Measurements from ENCODE around the gene YBX2.

The YBX2 gene

GRCh38 chr17:7322520-7323194 lies 28.2 kb upstream of the YBX2 start:
- no peak for DNase-seq

- no peak for DNase-seq
Measured at GRCh38 chr17:7321466-7321865, 27.0 kb upstream of the YBX2 start.

- DNase-seq, result no peak
Measured at GRCh38 chr17:7318121-7318860, 23.9 kb upstream of the YBX2 start.

- no peak for DNase-seq
Measured at GRCh38 chr17:7317161-7317803, 22.8 kb upstream of the YBX2 start.

- DNase-seq, result no peak
Measured at GRCh38 chr17:7315570-7316235, 21.3 kb upstream of the YBX2 start.

- DNase-seq, result peak; percentile 93
Measured at GRCh38 chr17:7314719-7315569, 20.5 kb upstream of the YBX2 start, which contains the start of gene GPS2. GPS2 (minus strand) TSS chr17:7315360; CDS start chr17:7315052, 308 bp downstream.

- no peak for DNase-seq
Measured at GRCh38 chr17:7313890-7314718, 19.7 kb upstream of the YBX2 start.

- peak; percentile 32 for DNase-seq
Measured at GRCh38 chr17:7313088-7313889, 18.9 kb upstream of the YBX2 start.

- no peak for DNase-seq
Measured at GRCh38 chr17:7312432-7313087, 18.1 kb upstream of the YBX2 start.

GRCh38 chr17:7311110-7311705 lies 16.8 kb upstream of the YBX2 start:
- DNase-seq, result no peak

- DNase-seq, result no peak
Measured at GRCh38 chr17:7309628-7310027, 15.2 kb upstream of the YBX2 start.

GRCh38 chr17:7308625-7309433 lies 14.4 kb upstream of the YBX2 start:
- DNase-seq, result peak; percentile 86

- peak; percentile 55 for DNase-seq
Measured at GRCh38 chr17:7307686-7308624, 13.5 kb upstream of the YBX2 start.

GRCh38 chr17:7306911-7307685 lies 12.7 kb upstream of the YBX2 start, which contains the start of gene EIF5A:
EIF5A (plus strand) TSS chr17:7307628; CDS start chr17:7309636, 2,008 bp downstream.
- peak; percentile 100 for DNase-seq

- DNase-seq, result no peak
Measured at GRCh38 chr17:7304179-7304578, 9.7 kb upstream of the YBX2 start.

- peak; percentile 59 for DNase-seq
Measured at GRCh38 chr17:7296189-7296861, 1.9 kb upstream of the YBX2 start.
